Measurements from ENCODE around the gene GAS2L3. TPM values are rescaled to one million over a fixed set of nuclear protein-coding genes. Genes with fewer than 3 reads are reported as not detected.
A peak's percentile ranks its signal among the peaks of the same experiment; 100 is the strongest.

The GAS2L3 gene
- total RNA-seq, 4 donors from 2014 or later: 0.80 to 15.7 (median 7.6) TPM

DNA sequence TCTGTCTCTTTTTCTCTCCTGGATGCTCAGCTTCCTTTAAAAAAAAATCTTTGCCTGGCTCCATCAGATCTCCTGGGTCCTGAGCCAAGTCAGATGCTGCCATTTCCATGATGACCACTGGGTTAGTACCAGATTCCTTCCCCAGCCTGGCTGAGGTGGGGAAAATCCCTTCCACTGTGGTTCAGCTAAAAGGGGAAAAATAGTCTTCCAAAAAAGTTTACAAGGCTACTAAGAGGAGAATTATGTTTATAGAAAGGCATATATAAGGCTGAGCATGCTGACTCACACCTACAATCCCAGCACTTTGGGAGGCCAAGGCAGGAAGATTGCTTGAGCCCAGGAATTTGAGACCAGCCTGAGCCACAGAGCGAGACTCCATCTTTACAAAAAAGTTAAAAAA is 28.4 kb upstream of the GAS2L3 start:
- in situ Hi-C loops (cut with MboI; ENCODE audit: low pct_ligation_motif_present in 1 of 4, low pct_unique_long_range_greater_than_20kb in 1 of 4, low sequenced_read_pairs in 3 of 4): loop anchor here in 1 of 4 donors (25.0 kb wide), 1 partner anchor 158 kb away; no protein-coding TSS in a partner anchor
- WGBS, 2 donors (ENCODE audit: low coverage in 1 of 2): 95% methylated on average over 1 of the region's 1 CpG; no CpG with 5 or more reads in 1 of the 2 donors
- intact Hi-C loops (cut with DNase I; ENCODE audit: low total_unique reads): no loop called here

DNA sequence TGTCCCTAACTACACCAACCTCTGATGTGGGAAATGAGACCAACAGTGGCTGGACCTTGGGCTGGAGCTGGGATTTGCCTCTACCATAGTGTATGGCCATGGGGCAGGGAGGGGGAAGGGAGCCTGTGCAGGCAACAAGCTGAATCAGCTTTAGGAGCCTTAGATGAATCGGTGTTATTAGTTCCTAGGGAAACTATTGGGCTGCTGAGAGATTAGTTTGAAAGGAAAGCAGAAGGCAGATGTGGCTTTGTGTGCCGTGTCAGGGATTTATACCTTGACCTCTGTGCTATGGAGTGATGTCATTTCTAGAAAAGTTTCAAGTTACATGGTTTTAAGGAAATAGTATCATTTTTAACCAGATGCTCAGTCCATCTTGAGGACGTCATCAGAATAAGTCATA is 19.5 kb upstream of the GAS2L3 start:
- in situ Hi-C loops (cut with MboI; ENCODE audit: low pct_ligation_motif_present in 1 of 4, low pct_unique_long_range_greater_than_20kb in 1 of 4, low sequenced_read_pairs in 3 of 4) (loop anchor here (10.0 to 25.0 kb wide), 4 partner anchors 108 to 319 kb away; no protein-coding TSS in a partner anchor), intact Hi-C loops (cut with DNase I; ENCODE audit: low total_unique reads) (loop anchor here (10.0 kb wide), 1 partner anchor 319 kb away; no protein-coding TSS in a partner anchor)
- H3K36me3 ChIP-seq: no peaks in the 10 kb centered on the region
- no peaks in the 10 kb centered on the region for H3K9me3 ChIP-seq
- TF ChIP-seq, protein P1, sequence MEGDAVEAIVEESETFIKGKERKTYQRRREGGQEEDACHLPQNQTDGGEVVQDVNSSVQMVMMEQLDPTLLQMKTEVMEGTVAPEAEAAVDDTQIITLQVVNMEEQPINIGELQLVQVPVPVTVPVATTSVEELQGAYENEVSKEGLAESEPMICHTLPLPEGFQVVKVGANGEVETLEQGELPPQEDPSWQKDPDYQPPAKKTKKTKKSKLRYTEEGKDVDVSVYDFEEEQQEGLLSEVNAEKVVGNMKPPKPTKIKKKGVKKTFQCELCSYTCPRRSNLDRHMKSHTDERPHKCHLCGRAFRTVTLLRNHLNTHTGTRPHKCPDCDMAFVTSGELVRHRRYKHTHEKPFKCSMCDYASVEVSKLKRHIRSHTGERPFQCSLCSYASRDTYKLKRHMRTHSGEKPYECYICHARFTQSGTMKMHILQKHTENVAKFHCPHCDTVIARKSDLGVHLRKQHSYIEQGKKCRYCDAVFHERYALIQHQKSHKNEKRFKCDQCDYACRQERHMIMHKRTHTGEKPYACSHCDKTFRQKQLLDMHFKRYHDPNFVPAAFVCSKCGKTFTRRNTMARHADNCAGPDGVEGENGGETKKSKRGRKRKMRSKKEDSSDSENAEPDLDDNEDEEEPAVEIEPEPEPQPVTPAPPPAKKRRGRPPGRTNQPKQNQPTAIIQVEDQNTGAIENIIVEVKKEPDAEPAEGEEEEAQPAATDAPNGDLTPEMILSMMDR (IDR thresholded peaks at IDR 0.05): no peak
- TF ChIP-seq POLR2AphosphoS5 (IDR thresholded peaks at IDR 0.05) (no peak), EP300 (IDR thresholded peaks at IDR 0.05; ENCODE audit: low read depth) (no peak), POLR2A (IDR thresholded peaks at IDR 0.05) (no peak)
- H3K27me3 ChIP-seq: no peaks in the 10 kb centered on the region
- H3K4me1 ChIP-seq: peaks cover 0 to 6% (median 1%) of the 10 kb centered on the region in 4 donors
- H3K27ac ChIP-seq: no peak overlapping the region
- H3K4me3 ChIP-seq: no peak overlapping the region
- DNase-seq: no peak
- WGBS, 2 donors (ENCODE audit: low coverage in 1 of 2): 51 to 67% methylated on average over 2 to 3 of the region's 3 CpGs

More for the DNA sequence above, 28.4 kb upstream of the GAS2L3 start:
- Histone ChIP-seq H3K27ac (no peak overlapping the region), H3K4me1 (no peaks in the 10 kb centered on the region), H3K4me3 (no peak overlapping the region), H3K36me3 (no peaks in the 10 kb centered on the region), H3K9me3 (no peaks in the 10 kb centered on the region), H3K27me3 (no peaks in the 10 kb centered on the region)
- TF ChIP-seq EP300 (IDR thresholded peaks at IDR 0.05; ENCODE audit: low read depth) (no peak), POLR2A (IDR thresholded peaks at IDR 0.05) (no peak), POLR2AphosphoS5 (IDR thresholded peaks at IDR 0.05) (no peak)
- TF ChIP-seq, protein P1 (IDR thresholded peaks at IDR 0.05): no peak
- no peak for DNase-seq

DNA sequence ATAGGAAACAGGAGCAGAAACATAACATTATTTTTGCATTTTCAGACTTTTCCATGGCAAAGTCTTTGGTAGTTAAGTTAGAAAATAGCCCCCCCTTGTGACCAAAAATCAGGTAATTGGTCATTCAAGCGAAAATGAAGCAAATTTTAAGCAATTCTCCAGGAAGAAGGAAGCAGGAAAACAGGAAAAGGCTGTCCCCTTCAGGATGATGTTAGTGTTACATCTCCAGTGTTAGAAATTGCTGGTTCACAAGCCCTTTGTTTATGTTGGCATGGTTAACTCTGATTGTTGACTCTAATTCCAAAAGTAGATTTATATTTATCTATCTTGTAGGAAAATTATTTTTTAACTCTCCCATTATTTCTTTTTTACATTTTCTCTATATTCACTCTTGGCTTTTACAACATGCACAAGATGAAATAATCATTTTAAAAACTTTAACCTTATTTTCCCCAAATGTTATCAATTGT is 18.8 kb upstream of the GAS2L3 start:
- in situ Hi-C loops (cut with MboI; ENCODE audit: low pct_ligation_motif_present in 1 of 4, low pct_unique_long_range_greater_than_20kb in 1 of 4, low sequenced_read_pairs in 3 of 4) (loop anchor here (10.0 to 25.0 kb wide), 4 partner anchors 108 to 320 kb away; no protein-coding TSS in a partner anchor), intact Hi-C loops (cut with DNase I; ENCODE audit: low total_unique reads) (loop anchor here (10.0 kb wide), 1 partner anchor 320 kb away; no protein-coding TSS in a partner anchor)
- WGBS, 2 donors (ENCODE audit: low coverage in 1 of 2): 0 to 2% methylated on average over 1 of the region's 1 CpG
- Histone ChIP-seq H3K9me3 (no peaks in the 10 kb centered on the region), H3K4me1 (peaks cover 0 to 6% (median 1%) of the 10 kb centered on the region in 4 donors), H3K27ac (no peak overlapping the region), H3K36me3 (no peaks in the 10 kb centered on the region), H3K4me3 (no peak overlapping the region), H3K27me3 (no peaks in the 10 kb centered on the region)
- no peak for DNase-seq
- TF ChIP-seq POLR2AphosphoS5 (IDR thresholded peaks at IDR 0.05) (no peak), POLR2A (IDR thresholded peaks at IDR 0.05) (no peak), EP300 (IDR thresholded peaks at IDR 0.05; ENCODE audit: low read depth) (no peak)
- TF ChIP-seq, protein P1 (IDR thresholded peaks at IDR 0.05): peak; percentile 83 to 98 (median 86)

DNA sequence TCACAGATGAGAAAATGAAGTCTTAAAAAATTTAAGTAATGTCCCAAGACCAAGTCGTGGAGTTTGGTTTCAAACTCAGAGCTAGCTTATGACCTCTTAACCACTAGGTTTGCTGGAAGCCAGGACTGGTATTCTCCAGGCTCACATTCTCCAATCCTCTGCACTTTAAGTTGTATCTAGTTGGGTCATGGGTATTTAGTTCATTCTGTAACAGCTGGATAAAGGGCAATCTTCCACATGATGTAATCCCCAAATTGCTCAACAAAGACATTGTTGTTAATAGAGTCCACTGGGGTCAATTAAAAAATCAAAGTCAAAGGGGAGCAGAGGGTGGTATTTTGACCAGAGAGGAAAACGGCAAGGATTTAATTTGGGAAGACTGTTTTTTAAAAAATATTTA is 17.8 kb upstream of the GAS2L3 start:
- in situ Hi-C loops (cut with MboI; ENCODE audit: low pct_ligation_motif_present in 1 of 4, low pct_unique_long_range_greater_than_20kb in 1 of 4, low sequenced_read_pairs in 3 of 4) (loop anchor here (10.0 to 25.0 kb wide), 4 partner anchors 107 to 321 kb away; no protein-coding TSS in a partner anchor), intact Hi-C loops (cut with DNase I; ENCODE audit: low total_unique reads) (loop anchor here (10.0 kb wide), 1 partner anchor 321 kb away; no protein-coding TSS in a partner anchor)
- TF ChIP-seq EP300 (IDR thresholded peaks at IDR 0.05; ENCODE audit: low read depth) (no peak), POLR2AphosphoS5 (IDR thresholded peaks at IDR 0.05) (no peak)
- TF ChIP-seq, protein P1 (IDR thresholded peaks at IDR 0.05): no peak
- Histone ChIP-seq H3K4me1 (peaks cover 0 to 6% (median 1%) of the 10 kb centered on the region in 4 donors), H3K27ac (no peak overlapping the region), H3K4me3 (no peak overlapping the region), H3K36me3 (no peaks in the 10 kb centered on the region), H3K9me3 (no peaks in the 10 kb centered on the region), H3K27me3 (no peaks in the 10 kb centered on the region)
- 41 to 50% methylated on average over 2 of the region's 2 CpGs for WGBS, 2 donors (ENCODE audit: low coverage in 1 of 2)
- no peak for DNase-seq

Data from transverse colon (tissue), 4 donors.